GM12873 (cell line): Measurements from ENCODE around the gene AUTS2.
A peak's percentile ranks its signal among the peaks of the same experiment; 100 is the strongest.

Source experiments
- CTCF ChIP-seq: IDR thresholded peaks from 2 replicates; pipeline ENCODE4 v1.5.1; 2012; ENCODE audit warnings: low read depth, mild to moderate bottlenecking, moderate library complexity, low read length, control low read depth; ENCODE audit not compliant: insufficient read depth; ENCODE audit errors: missing control alignments

AUTS2 gene

GRCh38 chr7:70795948-70796347 lies 1197.7 kb downstream of the AUTS2 start:
- TF ChIP-seq CTCF, result no peak

- TF ChIP-seq CTCF, result no peak
These were observed 1198.8 kb downstream of the AUTS2 start for GRCh38 chr7:70797109-70797514.

- TF ChIP-seq CTCF, result no peak
These were observed 1201.6 kb downstream of the AUTS2 start for GRCh38 chr7:70799841-70800405.

GRCh38 chr7:70805360-70805759 lies 1207.1 kb downstream of the AUTS2 start:
- no peak for TF ChIP-seq CTCF

- no peak for TF ChIP-seq CTCF
These were observed 1209.4 kb downstream of the AUTS2 start for GRCh38 chr7:70807650-70808049.

GRCh38 chr7:70808876-70809275 lies 1210.6 kb downstream of the AUTS2 start:
- TF ChIP-seq CTCF, result no peak

GRCh38 chr7:70810558-70811139 lies 1212.4 kb downstream of the AUTS2 start:
- TF ChIP-seq CTCF, result no peak

- peak; percentile 35 for TF ChIP-seq CTCF
These were observed 1214.2 kb downstream of the AUTS2 start for GRCh38 chr7:70812511-70812910.
